PFSK-1 (cell line): Measurements from ENCODE around the gene LTBP2.

Experiments
- FOXP2 ChIP-seq: optimal IDR thresholded peaks from 2 replicates; pipeline ENCODE3; 2011; ENCODE audit warnings: borderline replicate concordance, control low read depth, inconsistent platforms; ENCODE audit not compliant: insufficient read depth; ENCODE audit errors: extremely low read length, extremely low read depth
- POLR2AphosphoS5 ChIP-seq: IDR thresholded peaks from 2 replicates; pipeline ENCODE4 v1.6.1; 2012; ENCODE audit warnings: low read depth, mild to moderate bottlenecking, control low read depth, low read length, moderate library complexity
- REST ChIP-seq, 2 experiments: IDR thresholded peaks; 2 replicates each; pipeline versions ENCODE4 v1.6.1 to v1.8.0; 2011 to 2012; ENCODE audit warnings: low read depth in 2 of 2, low read length in 2 of 2, control low read depth in 1 of 2, inconsistent platforms in 1 of 2, mild to moderate bottlenecking in 1 of 2, moderate library complexity in 1 of 2; ENCODE audit not compliant: insufficient read depth in 1 of 2
- SIN3A ChIP-seq: IDR thresholded peaks from 2 replicates; pipeline ENCODE4 v1.6.1; 2012; ENCODE audit warnings: mild to moderate bottlenecking, low read length, moderate library complexity, borderline replicate concordance; ENCODE audit not compliant: insufficient read depth
- TAF1 ChIP-seq: IDR thresholded peaks from 2 replicates; pipeline ENCODE4 v1.6.1; 2012; ENCODE audit warnings: low read length, control low read depth, borderline replicate concordance; ENCODE audit not compliant: insufficient read depth

Gene LTBP2

GRCh38 chr14:74593241-74593953, 18.6 kb downstream of the LTBP2 start:
- no peak for TF ChIP-seq POLR2AphosphoS5
- TF ChIP-seq REST (IDR thresholded peaks at IDR 0.05; ENCODE audit: insufficient read depth in 1 of 2, low read depth in 2 of 2, low read length in 2 of 2), result 0 out of 4 replicates have a peak, but pooled peaks of 1 of the 2 experiments have one; percentile 39
- no peak for TF ChIP-seq SIN3A
- TF ChIP-seq TAF1, result no peak
- TF ChIP-seq FOXP2, result no peak

DNA sequence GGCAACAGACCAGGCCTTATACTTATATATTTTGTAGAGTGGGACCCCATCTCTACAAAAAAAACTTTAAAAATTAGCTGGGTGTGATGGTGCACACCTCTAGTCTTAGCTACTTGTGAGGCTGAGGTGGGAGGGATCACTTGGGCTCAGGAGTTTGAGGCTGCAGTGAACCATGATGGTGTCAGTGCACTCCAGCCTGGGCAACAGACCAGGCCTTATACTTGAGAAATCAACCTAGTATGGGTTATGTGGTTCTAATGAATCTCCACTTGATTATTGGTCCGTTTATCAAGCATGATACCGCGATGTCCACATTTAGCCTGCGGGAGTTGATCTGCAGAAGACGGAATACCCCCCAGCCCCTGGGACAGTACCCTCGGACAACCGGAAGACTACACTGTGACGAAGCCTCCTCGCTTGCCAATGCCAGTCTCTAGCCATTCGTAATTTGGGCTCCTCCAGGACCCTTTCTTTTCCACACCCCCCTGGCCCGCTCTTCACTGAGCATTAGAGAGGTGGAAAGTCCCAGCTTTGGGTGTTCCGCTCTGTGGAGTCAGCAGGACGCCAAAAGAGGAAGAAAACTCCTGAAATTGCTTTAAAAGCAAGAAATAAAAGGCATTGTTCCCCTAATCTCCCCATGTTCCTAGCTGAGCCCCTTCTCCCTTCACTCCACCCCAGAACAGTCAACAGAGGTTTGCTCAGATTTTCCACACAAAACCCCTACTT, 19.4 kb downstream of the LTBP2 start:
- TF ChIP-seq POLR2AphosphoS5 (no peak), FOXP2 (no peak), TAF1 (no peak), REST (IDR thresholded peaks at IDR 0.05; ENCODE audit: insufficient read depth in 1 of 2, low read depth in 2 of 2, low read length in 2 of 2) (no peak)

GRCh38 chr14:74591899-74592298, 20.1 kb downstream of the LTBP2 start:
- TF ChIP-seq TAF1 (no peak), SIN3A (no peak), POLR2AphosphoS5 (no peak), REST (IDR thresholded peaks at IDR 0.05; ENCODE audit: insufficient read depth in 1 of 2, low read depth in 2 of 2, low read length in 2 of 2) (no peak), FOXP2 (no peak)

GRCh38 chr14:74591394-74591793, 20.6 kb downstream of the LTBP2 start:
- TF ChIP-seq TAF1, result no peak
- TF ChIP-seq FOXP2, result no peak
- no peak for TF ChIP-seq REST (IDR thresholded peaks at IDR 0.05; ENCODE audit: insufficient read depth in 1 of 2, low read depth in 2 of 2, low read length in 2 of 2)
- TF ChIP-seq POLR2AphosphoS5, result no peak
- no peak for TF ChIP-seq SIN3A
